ENCODE results near the gene FGF8.

DNA sequence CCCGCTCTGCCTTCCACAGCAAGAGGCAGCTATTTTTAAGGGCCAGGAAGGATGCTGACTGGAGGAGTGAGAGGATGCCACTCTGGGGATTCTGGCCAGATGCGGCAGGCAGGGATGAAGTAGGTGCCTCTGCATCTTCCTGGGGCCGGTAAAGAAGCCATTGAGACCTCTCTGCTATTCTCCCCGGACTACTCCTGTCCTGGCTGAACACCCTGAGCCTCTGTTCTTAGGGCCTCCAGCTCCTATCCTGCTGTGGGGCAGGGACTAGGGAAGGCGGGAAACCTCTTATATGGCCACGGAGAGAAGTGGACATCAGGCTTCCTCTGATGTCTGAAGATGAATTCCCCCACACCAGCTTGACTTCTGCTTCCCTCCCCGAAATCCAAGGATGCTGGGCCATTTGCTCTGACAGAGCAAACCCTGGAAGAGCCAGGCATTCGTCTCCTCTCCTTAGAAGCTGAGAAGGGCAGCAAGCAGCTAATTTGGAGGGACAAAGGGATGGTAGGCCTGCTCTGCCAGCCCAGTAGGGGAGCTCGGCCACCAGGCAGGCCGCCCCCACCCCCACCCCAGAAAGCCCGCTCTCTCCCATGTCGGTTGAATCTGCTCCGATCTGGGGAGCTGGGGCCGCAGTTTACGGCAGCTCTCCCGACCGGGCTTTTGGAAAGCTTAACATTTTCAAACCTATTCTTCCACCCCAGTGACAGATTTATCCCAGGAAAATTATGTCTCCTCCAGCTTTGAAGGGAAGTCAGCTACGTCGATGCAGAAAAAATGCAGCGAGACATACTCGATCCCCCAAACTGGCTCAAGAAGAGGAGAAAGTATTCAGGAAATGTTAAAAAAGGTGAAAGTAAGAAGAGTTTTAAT lies 2.8 kb downstream of the FGF8 start:
- TF ChIP-seq EZH2 (IDR thresholded peaks at IDR 0.05; ENCODE audit: low read depth): no peak
- no peak for TF ChIP-seq CTCF (conservative IDR thresholded peaks at IDR 0.05)
